ENCODE data around the gene SLC8B1. TPM values are rescaled to one million over a fixed set of nuclear protein-coding genes. Genes with fewer than 3 reads are reported as not detected.

SLC8B1 gene
- total RNA-seq, 6 experiments from 2014 or later = 12.6 to 32.7 (median 21.5) TPM

- intact Hi-C loops (cut with DNase I) = no loop called here
- DNase-seq (no peak), ATAC-seq (no peak)
- TF ChIP-seq, protein P1, sequence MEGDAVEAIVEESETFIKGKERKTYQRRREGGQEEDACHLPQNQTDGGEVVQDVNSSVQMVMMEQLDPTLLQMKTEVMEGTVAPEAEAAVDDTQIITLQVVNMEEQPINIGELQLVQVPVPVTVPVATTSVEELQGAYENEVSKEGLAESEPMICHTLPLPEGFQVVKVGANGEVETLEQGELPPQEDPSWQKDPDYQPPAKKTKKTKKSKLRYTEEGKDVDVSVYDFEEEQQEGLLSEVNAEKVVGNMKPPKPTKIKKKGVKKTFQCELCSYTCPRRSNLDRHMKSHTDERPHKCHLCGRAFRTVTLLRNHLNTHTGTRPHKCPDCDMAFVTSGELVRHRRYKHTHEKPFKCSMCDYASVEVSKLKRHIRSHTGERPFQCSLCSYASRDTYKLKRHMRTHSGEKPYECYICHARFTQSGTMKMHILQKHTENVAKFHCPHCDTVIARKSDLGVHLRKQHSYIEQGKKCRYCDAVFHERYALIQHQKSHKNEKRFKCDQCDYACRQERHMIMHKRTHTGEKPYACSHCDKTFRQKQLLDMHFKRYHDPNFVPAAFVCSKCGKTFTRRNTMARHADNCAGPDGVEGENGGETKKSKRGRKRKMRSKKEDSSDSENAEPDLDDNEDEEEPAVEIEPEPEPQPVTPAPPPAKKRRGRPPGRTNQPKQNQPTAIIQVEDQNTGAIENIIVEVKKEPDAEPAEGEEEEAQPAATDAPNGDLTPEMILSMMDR (IDR thresholded peaks at IDR 0.05) = no peak
- TF ChIP-seq POLR2A (IDR thresholded peaks at IDR 0.05) = no peak
- Histone ChIP-seq H3K27me3 (no peaks in the 10 kb centered on the region), H3K4me1 (peaks cover 0 to 56% (median 10%) of the 10 kb centered on the region in 4 donors), H3K9me3 (no peaks in the 10 kb centered on the region), H3K36me3 (peaks cover 0 to 23% (median 3%) of the 10 kb centered on the region in 4 donors), H3K4me3 (no peak overlapping the region), H3K27ac (peak overlapping the region in 1 of 3 donors; percentile 74)
Measured at GRCh38 chr12:113262710-113263109, 72.2 kb downstream of the SLC8B1 start.

DNA sequence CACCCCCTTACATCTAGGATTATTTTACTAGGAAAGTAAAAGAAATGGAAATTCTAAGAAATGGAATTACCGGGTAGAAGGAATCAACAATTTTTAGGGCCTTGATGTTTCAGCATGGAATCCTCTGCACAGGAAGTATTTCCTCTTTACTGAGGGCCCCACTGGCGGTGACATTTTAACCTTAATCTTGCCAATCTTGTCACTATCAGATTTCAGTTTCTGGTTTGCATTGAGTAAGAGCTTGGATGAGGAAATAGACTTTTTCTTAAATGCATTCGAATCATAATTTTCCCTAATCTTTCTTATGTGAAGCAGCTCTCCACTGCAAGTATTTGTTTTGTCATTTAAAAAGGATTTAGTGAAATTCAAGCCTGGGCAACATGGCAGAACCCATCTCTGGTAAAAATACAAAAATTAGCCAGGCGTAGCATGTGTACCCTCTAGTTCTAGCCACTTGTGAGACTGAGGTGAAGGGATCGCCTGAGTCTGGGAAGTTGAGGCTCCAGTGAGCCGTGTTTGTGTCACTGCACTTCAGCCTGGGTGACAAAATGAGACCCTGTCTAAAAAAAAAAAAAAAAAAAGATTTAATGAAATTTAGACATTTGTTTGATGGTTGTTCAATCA lies 73.0 kb downstream of the SLC8B1 start:
- Histone ChIP-seq H3K4me1 (peaks cover 0 to 57% (median 10%) of the 10 kb centered on the region in 4 donors), H3K27me3 (no peaks in the 10 kb centered on the region), H3K4me3 (no peak overlapping the region), H3K9me3 (no peaks in the 10 kb centered on the region), H3K36me3 (peaks cover 0 to 15% (median 3%) of the 10 kb centered on the region in 4 donors), H3K27ac (peak overlapping the region in 2 of 3 donors; percentile 34 to 74)
- DNase-seq (no peak), ATAC-seq (no peak)
- intact Hi-C loops (cut with DNase I) = no loop called here
- 49% methylated on average over 6 of the region's 6 CpGs for WGBS (ENCODE audit: insufficient coverage, low coverage, low lambda C conversion rate, missing lambda C conversion rate)
- TF ChIP-seq POLR2A (IDR thresholded peaks at IDR 0.05) = no peak
- TF ChIP-seq, protein P1 (IDR thresholded peaks at IDR 0.05) = no peak

DNA sequence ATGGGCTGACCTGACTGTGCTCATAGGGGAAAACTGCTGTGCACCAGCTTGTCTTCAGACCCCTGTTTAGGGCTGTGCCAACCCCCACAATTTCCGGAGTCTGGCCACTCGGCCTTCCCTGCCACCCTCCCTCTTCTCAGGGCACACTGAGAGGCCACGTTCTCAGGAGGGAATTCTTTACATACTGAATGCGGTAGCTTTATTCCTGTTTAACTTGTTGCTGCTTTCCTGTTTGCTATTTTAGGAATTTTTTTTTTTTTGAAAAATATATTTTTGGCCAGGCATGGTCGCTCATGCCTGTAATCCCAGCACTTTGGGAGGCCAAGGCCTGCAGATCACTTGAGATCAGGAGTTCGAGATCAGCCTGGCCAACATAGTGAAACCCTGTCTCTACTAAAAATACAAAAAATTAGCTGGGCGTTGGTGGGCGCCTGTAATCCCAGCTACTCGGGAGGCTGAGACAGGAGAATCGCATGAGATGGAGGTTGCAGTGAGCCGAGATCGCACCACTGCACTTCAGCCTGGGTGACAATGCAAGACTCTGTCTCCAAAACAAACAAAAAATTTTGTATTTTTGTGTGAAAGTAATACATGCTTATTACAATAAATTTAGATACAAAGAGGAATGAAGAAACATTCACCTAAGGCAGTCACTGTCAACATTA lies 74.1 kb downstream of the SLC8B1 start:
- no peaks in the 10 kb centered on the region for H3K27me3 ChIP-seq
- DNase-seq (no peak), ATAC-seq (no peak)
- no peak for TF ChIP-seq POLR2A (IDR thresholded peaks at IDR 0.05)
- TF ChIP-seq, protein P1 (IDR thresholded peaks at IDR 0.05) = no peak
- intact Hi-C loops (cut with DNase I) = no loop called here
- 70% methylated on average over 10 of the region's 12 CpGs for WGBS (ENCODE audit: insufficient coverage, low coverage, low lambda C conversion rate, missing lambda C conversion rate)
- H3K9me3 ChIP-seq = no peaks in the 10 kb centered on the region
- peaks cover 0 to 69% (median 10%) of the 10 kb centered on the region in 4 donors for H3K4me1 ChIP-seq
- H3K4me3 ChIP-seq = no peak overlapping the region
- H3K36me3 ChIP-seq = peaks cover 0 to 5% (median under 1%) of the 10 kb centered on the region in 4 donors
- peak overlapping the region; percentile 49 to 74 (median 72) for H3K27ac ChIP-seq

GRCh38 chr12:113260127-113260526 lies 74.8 kb downstream of the SLC8B1 start:
- DNase-seq (no peak), ATAC-seq (peak; percentile 9 to 60 (median 30))
- peaks cover 0 to 69% (median 10%) of the 10 kb centered on the region in 4 donors for H3K4me1 ChIP-seq
- peak overlapping the region; percentile 49 to 74 (median 72) for H3K27ac ChIP-seq
- peaks cover 0 to 3% (median 0%) of the 10 kb centered on the region in 4 donors for H3K36me3 ChIP-seq
- no peak overlapping the region for H3K4me3 ChIP-seq
- intact Hi-C loops (cut with DNase I) = no loop called here
- no peaks in the 10 kb centered on the region for H3K9me3 ChIP-seq
- no peaks in the 10 kb centered on the region for H3K27me3 ChIP-seq
- TF ChIP-seq, protein P1 (IDR thresholded peaks at IDR 0.05) = no peak
- TF ChIP-seq POLR2A (IDR thresholded peaks at IDR 0.05) = no peak
- WGBS (ENCODE audit: insufficient coverage, low coverage, low lambda C conversion rate, missing lambda C conversion rate) = 50% methylated on average over 4 of the region's 5 CpGs

Data from right lobe of liver (tissue), 6 donors.